ENCODE measurements around the gene ZDHHC5.

DNA sequence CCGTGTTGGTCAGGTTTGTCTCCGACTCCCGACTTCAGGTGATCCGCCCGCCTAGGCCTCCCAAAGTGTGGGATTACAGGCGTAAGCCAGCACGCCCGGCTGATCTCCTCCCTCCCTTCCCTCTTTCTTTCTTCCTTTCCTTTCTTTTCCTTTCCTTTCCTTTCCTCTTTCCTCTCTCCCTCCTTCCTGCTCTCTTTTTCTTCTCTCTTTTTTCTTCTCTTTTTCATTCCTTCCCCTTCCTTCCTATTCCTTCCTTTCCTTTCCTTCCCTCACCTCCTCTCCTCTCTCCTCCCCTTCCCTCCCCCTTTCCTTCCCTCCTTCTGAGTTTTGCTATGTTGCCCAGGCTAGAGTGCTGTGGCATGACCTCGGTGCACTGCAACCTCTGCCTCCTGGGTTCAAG, 3.9 kb upstream of the ZDHHC5 start:
- TF ChIP-seq THRA (CRISPR knock-in tag; IDR thresholded peaks at IDR 0.05; ENCODE audit: borderline replicate concordance): no peak
- TF ChIP-seq, protein P1, sequence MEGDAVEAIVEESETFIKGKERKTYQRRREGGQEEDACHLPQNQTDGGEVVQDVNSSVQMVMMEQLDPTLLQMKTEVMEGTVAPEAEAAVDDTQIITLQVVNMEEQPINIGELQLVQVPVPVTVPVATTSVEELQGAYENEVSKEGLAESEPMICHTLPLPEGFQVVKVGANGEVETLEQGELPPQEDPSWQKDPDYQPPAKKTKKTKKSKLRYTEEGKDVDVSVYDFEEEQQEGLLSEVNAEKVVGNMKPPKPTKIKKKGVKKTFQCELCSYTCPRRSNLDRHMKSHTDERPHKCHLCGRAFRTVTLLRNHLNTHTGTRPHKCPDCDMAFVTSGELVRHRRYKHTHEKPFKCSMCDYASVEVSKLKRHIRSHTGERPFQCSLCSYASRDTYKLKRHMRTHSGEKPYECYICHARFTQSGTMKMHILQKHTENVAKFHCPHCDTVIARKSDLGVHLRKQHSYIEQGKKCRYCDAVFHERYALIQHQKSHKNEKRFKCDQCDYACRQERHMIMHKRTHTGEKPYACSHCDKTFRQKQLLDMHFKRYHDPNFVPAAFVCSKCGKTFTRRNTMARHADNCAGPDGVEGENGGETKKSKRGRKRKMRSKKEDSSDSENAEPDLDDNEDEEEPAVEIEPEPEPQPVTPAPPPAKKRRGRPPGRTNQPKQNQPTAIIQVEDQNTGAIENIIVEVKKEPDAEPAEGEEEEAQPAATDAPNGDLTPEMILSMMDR (CRISPR knock-in tag; IDR thresholded peaks at IDR 0.05): no peak
- TF ChIP-seq YY1 (IDR thresholded peaks at IDR 0.05; ENCODE audit: insufficient read depth, insufficient replicate concordance, low read depth, low read length): no peak
- no peak for TF ChIP-seq IKZF1 (IDR thresholded peaks at IDR 0.05)
- no peak for TF ChIP-seq POLR2A (IDR thresholded peaks at IDR 0.05; ENCODE audit: insufficient read depth in 1 of 2, low read depth in 2 of 2, low read length in 2 of 2)
